ENCODE results near the gene CCDC110. TPM values are rescaled to one million over a fixed set of nuclear protein-coding genes. Genes with fewer than 3 reads are reported as not detected.

CCDC110 gene
- total and polyA plus RNA-seq, 2 of the 13 experiments (the other 11 are each of a cell fraction or from before 2014, with no cell fraction given), result not detected

- TF ChIP-seq JUN (CRISPR knock-in tag; IDR thresholded peaks at IDR 0.05) (no peak), RFXANK (CRISPR knock-in tag; IDR thresholded peaks at IDR 0.05) (peak; percentile 84; the same call in 1 of the 2 replicates), JUND (CRISPR knock-in tag; IDR thresholded peaks at IDR 0.05) (peak; percentile 45; the same call in 1 of the 2 replicates), ZNF577 (CRISPR knock-in tag; IDR thresholded peaks at IDR 0.05; ENCODE audit: borderline replicate concordance, low read depth) (0 out of 2 replicates have a peak, but pooled peaks have one; percentile 14), ZNF20 (CRISPR knock-in tag; IDR thresholded peaks at IDR 0.05) (no peak), KDM5A (IDR thresholded peaks at IDR 0.05; ENCODE audit: borderline replicate concordance, low read length) (no peak; the same call in 1 of the 2 replicates), ZNF674 (CRISPR knock-in tag; IDR thresholded peaks at IDR 0.05; ENCODE audit: low read depth) (peak; percentile 87; the same call in 1 of the 2 replicates), ZFP36 (IDR thresholded peaks at IDR 0.05; ENCODE audit: borderline replicate concordance, low read depth, low read length, partially characterized antibody) (no peak), ZBTB20 (CRISPR knock-in tag; IDR thresholded peaks at IDR 0.05; ENCODE audit: borderline replicate concordance, low read depth) (peak; percentile 96), ZNF362 (CRISPR knock-in tag; IDR thresholded peaks at IDR 0.05; ENCODE audit: borderline replicate concordance) (0 out of 2 replicates have a peak, but pooled peaks have one; percentile 37), HCFC1 (IDR thresholded peaks at IDR 0.05; ENCODE audit: low read depth, low read length) (no peak), ZNF230 (CRISPR knock-in tag; IDR thresholded peaks at IDR 0.05) (peak; percentile 99)
- TF ChIP-seq, protein P1, sequence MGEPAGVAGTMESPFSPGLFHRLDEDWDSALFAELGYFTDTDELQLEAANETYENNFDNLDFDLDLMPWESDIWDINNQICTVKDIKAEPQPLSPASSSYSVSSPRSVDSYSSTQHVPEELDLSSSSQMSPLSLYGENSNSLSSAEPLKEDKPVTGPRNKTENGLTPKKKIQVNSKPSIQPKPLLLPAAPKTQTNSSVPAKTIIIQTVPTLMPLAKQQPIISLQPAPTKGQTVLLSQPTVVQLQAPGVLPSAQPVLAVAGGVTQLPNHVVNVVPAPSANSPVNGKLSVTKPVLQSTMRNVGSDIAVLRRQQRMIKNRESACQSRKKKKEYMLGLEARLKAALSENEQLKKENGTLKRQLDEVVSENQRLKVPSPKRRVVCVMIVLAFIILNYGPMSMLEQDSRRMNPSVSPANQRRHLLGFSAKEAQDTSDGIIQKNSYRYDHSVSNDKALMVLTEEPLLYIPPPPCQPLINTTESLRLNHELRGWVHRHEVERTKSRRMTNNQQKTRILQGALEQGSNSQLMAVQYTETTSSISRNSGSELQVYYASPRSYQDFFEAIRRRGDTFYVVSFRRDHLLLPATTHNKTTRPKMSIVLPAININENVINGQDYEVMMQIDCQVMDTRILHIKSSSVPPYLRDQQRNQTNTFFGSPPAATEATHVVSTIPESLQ (CRISPR knock-in tag; conservative IDR thresholded peaks at IDR 0.05), result no peak
- TF ChIP-seq, protein P2, sequence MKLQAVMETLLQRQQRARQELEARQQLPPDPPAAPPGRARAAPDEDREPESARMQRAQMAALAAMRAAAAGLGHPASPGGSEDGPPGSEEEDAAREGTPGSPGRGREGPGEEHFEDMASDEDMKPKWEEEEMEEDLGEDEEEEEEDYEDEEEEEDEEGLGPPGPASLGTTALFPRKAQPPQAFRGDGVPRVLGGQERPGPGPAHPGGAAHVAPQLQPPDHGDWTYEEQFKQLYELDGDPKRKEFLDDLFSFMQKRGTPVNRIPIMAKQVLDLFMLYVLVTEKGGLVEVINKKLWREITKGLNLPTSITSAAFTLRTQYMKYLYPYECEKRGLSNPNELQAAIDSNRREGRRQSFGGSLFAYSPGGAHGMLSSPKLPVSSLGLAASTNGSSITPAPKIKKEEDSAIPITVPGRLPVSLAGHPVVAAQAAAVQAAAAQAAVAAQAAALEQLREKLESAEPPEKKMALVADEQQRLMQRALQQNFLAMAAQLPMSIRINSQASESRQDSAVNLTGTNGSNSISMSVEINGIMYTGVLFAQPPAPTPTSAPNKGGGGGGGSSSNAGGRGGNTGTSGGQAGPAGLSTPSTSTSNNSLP (IDR thresholded peaks at IDR 0.05; ENCODE audit: low read depth, low read length), result no peak
- TF ChIP-seq, protein P3, sequence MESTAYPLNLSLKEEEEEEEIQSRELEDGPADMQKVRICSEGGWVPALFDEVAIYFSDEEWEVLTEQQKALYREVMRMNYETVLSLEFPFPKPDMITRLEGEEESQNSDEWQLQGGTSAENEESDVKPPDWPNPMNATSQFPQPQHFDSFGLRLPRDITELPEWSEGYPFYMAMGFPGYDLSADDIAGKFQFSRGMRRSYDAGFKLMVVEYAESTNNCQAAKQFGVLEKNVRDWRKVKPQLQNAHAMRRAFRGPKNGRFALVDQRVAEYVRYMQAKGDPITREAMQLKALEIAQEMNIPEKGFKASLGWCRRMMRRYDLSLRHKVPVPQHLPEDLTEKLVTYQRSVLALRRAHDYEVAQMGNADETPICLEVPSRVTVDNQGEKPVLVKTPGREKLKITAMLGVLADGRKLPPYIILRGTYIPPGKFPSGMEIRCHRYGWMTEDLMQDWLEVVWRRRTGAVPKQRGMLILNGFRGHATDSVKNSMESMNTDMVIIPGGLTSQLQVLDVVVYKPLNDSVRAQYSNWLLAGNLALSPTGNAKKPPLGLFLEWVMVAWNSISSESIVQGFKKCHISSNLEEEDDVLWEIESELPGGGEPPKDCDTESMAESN (CRISPR knock-in tag; conservative IDR thresholded peaks at IDR 0.05), result peak; percentile 94
- TF ChIP-seq, protein P4, sequence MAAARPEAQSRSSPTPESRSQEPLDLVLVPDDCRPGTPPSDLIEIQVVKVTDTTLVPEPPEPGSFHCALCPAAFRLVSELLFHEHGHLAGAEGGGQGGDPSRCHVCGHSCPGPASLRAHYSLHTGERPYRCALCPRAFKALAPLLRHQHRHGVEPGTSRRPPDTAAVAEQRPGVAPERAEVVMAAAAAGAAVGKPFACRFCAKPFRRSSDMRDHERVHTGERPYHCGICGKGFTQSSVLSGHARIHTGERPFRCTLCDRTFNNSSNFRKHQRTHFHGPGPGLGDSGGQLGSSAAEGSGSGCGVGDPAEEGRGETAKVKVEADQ (CRISPR knock-in tag; IDR thresholded peaks at IDR 0.05; ENCODE audit: borderline replicate concordance), result peak; percentile 27; the same call in 1 of the 2 replicates
- TF ChIP-seq, protein P5, sequence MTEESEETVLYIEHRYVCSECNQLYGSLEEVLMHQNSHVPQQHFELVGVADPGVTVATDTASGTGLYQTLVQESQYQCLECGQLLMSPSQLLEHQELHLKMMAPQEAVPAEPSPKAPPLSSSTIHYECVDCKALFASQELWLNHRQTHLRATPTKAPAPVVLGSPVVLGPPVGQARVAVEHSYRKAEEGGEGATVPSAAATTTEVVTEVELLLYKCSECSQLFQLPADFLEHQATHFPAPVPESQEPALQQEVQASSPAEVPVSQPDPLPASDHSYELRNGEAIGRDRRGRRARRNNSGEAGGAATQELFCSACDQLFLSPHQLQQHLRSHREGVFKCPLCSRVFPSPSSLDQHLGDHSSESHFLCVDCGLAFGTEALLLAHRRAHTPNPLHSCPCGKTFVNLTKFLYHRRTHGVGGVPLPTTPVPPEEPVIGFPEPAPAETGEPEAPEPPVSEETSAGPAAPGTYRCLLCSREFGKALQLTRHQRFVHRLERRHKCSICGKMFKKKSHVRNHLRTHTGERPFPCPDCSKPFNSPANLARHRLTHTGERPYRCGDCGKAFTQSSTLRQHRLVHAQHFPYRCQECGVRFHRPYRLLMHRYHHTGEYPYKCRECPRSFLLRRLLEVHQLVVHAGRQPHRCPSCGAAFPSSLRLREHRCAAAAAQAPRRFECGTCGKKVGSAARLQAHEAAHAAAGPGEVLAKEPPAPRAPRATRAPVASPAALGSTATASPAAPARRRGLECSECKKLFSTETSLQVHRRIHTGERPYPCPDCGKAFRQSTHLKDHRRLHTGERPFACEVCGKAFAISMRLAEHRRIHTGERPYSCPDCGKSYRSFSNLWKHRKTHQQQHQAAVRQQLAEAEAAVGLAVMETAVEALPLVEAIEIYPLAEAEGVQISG (CRISPR knock-in tag; IDR thresholded peaks at IDR 0.05), result peak; percentile 87
Observed at GRCh38 chr4:185395956-185396723, 75.4 kb downstream of the CCDC110 start (continued).
